AG10803 (cell line): Measurements from ENCODE around the gene CDH4.
"Not testable (repeated sequence)": the region's sequence is repeated elsewhere in the genome, so short reads cannot be mapped to it uniquely, and the experiment has no call there.

Source experiments
- DNase-seq: peaks from one replicate; pipeline ENCODE4 v3.0.0; 2010; ENCODE audit warnings: low read depth
- H3K4me3 ChIP-seq: 2 replicates; pipeline ENCODE4 v1.5.1; 2011; ENCODE audit warnings: mild to moderate bottlenecking, low read length, control low read depth
- CTCF ChIP-seq: conservative IDR thresholded peaks from 2 replicates; pipeline ENCODE4 v1.5.1; 2011; ENCODE audit warnings: mild to moderate bottlenecking, low read length, control low read depth, inconsistent platforms

Gene CDH4

GRCh38 chr20:61271312-61272231 lies 19.5 kb downstream of the CDH4 start:
- H3K4me3 ChIP-seq: no peak overlapping the region
- no peak for DNase-seq
- no peak for TF ChIP-seq CTCF

- H3K4me3 ChIP-seq, DNase-seq: not testable (repeated sequence)
These were observed 21.0 kb downstream of the CDH4 start for GRCh38 chr20:61273024-61273423.

GRCh38 chr20:61273666-61274065 lies 21.6 kb downstream of the CDH4 start:
- H3K4me3 ChIP-seq, DNase-seq: not testable (repeated sequence)

- no peak for TF ChIP-seq CTCF
- DNase-seq: no peak
- H3K4me3 ChIP-seq: no peak overlapping the region
These were observed 22.3 kb downstream of the CDH4 start for GRCh38 chr20:61274326-61274725.

GRCh38 chr20:61278296-61278695 lies 26.2 kb downstream of the CDH4 start:
- H3K4me3 ChIP-seq: no peak overlapping the region
- no peak for TF ChIP-seq CTCF
- no peak for DNase-seq

- DNase-seq: no peak
- no peak overlapping the region for H3K4me3 ChIP-seq
- TF ChIP-seq CTCF: no peak
These were observed 27.6 kb downstream of the CDH4 start for GRCh38 chr20:61279621-61280150.

GRCh38 chr20:61280217-61280980 lies 28.3 kb downstream of the CDH4 start:
- no peak for DNase-seq
- TF ChIP-seq CTCF: no peak

More at GRCh38 chr20:61280217-61280980, 28.3 kb downstream of the CDH4 start:
- no peak overlapping the region for H3K4me3 ChIP-seq
